CD4-positive, alpha-beta T cell treated with Interleukin-21 for 1 hour (primary cell): ENCODE results near the gene PLCL2.

Source experiments
- DNase-seq: peaks from one replicate; pipeline ENCODE4 v3.0.0-alpha.2; 2020

Gene PLCL2

DNA sequence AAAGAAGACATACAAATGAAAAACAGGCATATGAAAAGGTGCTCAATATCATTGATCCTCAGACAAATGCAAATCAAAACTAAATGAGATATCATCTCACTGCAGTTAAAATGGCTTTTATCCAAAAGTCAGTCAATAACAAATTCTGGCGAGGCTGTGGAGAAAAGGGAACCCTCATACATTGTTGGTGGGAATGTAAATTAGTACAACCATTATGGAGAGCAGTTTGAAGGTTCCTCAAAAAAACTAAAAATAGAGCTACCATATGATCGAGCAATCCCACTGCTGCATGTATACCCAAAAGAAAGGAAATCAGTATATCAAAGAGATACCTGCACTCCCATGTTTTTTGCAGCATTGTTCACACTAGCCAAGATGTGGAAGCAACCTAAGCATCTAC is 165.8 kb downstream of the PLCL2 start:
- DNase-seq = no peak

DNA sequence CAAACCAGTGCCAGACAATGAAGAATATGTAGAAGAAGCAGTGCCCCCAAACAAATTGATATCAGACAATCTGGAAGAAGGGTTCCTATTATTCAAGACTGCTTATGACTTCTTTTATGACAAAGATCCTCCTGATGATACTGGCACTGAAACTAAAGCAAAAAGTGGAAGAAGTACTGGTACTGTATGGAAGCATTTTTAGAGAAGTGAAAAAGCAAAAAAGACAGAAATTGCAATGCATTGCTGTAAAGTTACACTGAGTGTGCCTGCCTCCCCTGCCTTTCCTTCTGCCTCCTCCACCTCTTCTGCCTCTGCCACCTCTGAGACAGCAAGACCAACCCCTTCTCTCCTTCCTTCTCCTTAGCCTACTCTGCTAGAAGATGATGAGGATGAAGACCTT is 167.6 kb downstream of the PLCL2 start:
- DNase-seq = no peak

GRCh38 chr3:17054301-17054981 is 169.7 kb downstream of the PLCL2 start:
- no peak for DNase-seq

DNA sequence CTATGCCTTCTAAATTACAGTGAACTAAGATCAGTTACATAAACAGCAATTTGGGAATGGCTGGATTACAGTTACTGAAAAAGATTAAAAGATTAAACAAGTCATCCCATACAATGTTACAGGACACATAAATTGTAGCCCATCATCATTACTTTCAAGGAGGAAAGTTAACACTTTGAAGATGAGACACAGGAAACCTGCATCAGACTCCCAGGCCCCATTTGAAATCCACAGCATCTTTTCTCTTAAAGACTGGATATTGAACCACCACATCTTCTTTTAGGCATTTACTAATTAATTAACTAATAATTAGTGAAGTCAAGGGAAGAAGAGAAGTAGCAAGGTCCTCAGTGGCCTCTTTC is 170.2 kb downstream of the PLCL2 start:
- DNase-seq = no peak

DNA sequence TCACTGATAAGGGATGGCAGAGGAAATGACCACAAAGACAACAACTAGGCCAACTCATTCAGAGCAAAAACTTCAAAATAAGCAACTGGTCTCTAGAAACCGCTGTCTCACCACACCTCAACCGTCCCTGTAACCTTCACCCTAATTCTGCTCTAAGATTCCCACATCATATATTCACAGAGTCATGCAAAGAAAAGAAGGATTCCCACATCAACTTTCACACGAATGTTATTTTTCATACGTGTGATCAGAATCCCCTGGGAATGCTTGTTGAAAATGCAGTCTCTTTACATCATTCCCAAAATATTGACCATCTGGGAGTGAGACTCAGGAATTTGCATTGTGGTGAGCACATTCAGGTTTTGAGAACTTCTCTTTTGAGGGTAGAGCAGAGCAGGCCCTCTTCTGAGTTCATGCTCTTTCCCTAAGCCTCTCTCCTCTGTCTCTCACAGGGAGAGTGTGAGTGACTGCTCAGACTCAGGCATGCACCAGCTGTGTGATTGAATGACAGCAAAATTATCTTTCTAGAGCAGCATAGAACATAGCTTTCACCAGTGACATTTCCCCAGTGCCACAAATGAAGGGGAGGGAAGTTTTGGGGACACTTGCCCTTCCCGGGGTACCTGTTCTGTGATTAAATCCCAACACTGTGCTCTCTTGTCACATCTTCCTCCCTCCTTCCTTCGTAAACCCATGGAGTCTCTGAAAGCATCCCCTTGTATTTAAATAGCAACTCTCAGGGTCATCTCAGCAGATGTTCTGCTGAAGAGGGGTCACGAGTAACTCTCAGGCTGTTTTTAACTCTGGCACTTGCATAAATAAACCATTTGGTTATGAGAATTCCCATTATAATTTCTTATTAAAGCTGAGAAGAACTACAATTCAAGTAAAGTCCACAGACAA is 170.9 kb downstream of the PLCL2 start:
- no peak for DNase-seq

DNA sequence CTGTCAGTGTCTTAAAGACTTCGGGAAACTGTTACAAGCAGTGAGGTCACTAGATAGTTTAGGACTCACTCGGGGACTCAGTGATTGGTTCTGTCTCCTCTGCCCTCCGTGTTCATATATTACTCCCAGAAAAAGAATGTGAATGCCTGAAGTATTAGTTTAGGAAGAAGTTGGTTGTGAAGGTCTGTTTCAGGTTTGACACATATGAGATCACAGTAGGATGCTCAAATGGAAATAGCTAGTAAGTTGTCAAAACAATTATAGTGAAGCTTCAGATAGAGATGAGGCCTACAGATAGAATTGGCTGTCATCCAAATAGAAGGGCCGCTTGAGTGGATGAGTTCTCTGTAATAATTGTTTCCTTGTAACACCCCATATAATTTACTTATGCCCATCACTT is 172.6 kb downstream of the PLCL2 start:
- no peak for DNase-seq

DNA sequence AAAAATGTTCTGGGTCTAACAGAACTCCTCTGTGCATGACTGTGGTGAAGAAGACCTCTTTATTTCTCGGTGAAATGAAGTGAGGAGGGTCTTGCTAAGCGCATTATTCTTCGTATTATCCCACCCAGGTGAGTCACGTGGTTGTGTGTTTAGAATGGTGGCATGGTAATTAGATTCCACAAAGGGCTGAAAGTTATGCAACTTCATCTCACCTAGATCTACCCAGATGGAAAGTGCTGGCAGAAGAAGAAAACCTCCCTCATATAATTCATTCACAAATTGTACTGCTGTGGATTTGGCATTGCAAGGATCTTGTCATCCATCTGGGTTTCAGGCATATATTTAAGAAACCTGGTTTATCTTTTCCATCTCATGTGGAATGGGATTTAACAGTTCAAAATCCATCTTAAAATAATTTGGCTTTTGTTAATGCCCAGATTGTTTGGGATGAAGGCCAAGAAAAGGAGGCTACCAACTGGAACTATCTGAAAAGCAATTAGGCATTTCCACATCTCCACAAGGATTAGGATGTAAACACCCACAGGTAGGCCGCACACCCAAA is 175.3 kb downstream of the PLCL2 start:
- DNase-seq = no peak

DNA sequence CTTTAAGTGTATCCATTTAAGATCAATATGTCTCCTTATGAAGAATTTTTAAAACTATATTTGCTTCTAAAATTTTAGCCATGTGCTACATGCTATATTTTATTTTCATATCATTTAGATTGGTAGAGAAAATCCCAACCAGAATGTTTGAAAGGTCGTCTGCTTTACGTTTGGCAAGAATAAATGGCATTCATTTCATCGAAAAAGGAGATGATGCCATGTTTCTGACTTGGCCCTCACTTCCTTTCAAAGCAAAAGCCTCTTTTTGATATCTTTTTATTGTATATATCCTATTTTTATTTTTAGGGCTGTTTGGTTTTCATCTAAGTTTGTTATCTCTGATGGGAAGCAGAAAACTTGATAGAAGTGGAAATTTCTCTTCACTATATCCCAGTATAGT is 176.2 kb downstream of the PLCL2 start:
- DNase-seq = no peak

- DNase-seq = no peak
Measured at GRCh38 chr3:17062736-17063135, 178.0 kb downstream of the PLCL2 start.

DNA sequence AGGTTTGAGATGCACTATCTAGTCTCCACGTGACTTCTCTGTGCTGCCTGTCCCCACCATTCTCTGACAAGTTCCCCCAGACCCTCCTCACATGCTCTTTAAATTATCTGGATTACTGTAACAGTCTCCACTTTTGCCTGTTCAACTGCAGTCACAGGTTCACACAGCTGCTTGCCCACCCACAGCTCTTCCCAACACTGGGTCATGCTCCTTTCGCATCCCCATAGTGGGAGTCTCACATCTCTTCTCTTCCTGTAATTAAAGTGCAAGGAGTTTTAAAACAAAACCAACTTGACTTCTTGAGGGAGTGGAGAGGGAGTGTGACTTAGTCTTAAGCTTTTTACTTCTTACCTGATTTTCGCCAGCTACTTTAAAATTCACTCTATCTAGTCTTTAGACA is 178.8 kb downstream of the PLCL2 start:
- DNase-seq = no peak

GRCh38 chr3:17065315-17065714 is 180.6 kb downstream of the PLCL2 start:
- DNase-seq = no peak

GRCh38 chr3:17065881-17066280 is 181.1 kb downstream of the PLCL2 start:
- DNase-seq = no peak

- no peak for DNase-seq
Measured at GRCh38 chr3:17069754-17070153, 185.0 kb downstream of the PLCL2 start.

GRCh38 chr3:17070161-17070959 is 185.6 kb downstream of the PLCL2 start:
- DNase-seq = no peak

GRCh38 chr3:17074559-17074958 is 189.8 kb downstream of the PLCL2 start:
- DNase-seq = peak; percentile 21

DNA sequence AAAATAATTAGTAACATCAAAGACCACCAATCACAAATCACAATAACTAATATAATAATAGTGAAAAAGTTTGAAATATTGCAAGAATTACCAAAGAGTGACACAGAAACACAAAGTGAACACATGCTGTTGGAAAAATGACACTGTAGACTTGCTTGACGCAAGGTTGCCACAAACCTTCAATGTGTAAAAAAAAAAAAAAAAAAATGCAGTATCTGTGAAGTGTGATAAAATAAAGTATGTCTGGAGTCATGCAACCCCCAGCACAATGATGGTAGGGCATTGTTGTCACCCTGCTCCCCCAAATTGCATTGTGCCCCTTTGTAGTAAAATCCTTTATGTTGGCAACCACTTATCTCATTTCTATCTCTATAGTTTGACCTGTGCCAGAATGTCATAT is 190.6 kb downstream of the PLCL2 start:
- DNase-seq = no peak

- DNase-seq = no peak
Measured at GRCh38 chr3:17075907-17076306, 191.2 kb downstream of the PLCL2 start.

DNA sequence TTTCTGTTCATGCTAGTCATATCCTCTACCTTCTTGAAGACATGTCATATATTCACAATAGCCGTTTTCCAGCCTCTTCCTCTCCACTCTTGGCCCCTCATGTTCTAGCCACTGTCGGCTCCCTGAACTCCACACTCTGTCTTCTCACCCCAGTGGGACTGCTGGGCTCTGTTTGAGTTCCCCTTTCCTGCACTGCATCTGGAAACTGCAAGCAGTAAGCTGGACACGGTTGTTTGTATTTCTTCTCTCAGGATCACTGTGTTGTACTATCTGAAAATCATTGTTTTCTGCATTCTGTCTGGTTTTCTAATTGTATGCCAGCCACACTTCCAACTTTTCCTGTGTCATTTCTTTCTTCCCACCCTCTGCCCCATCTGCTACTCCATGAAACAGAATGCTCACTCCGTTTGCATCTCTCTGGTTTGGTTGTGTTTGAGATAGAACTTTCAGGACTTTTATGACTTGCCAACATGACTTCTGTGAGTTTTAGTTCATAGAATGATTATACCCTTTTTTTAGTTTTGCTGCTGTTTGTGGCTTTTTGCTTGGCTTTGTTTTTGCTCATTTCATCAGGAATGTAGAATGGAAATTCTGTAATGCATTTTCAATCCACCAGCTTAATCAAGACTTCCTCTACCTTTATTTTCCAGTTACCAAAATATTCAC is 192.3 kb downstream of the PLCL2 start:
- DNase-seq = no peak

GRCh38 chr3:17077606-17078005 is 192.9 kb downstream of the PLCL2 start:
- no peak for DNase-seq

DNA sequence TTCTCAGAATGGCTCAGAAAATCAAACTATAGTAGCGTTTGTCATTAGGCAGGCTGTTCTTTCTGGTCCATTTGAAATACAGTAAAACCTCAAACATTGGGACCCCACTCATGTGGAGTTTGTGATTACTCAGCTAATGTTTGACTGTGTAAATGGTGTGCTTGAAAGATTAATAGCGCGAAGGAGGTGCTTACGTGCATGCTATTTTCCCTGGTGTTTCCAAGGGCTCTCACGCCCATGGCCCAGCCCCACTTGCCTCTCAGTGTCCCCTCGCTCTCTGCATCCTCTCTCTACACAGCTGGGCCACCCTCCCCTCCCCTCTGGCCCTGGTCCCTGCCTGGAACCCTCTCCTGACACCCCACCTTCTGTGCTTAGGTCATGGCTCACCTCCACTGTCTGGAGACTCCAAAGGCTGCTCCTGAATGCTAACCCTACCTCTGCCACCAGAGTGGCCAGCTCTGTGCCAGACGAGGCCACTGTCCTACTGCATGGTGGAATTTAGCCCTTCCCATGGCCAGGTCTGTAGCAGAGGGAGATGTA is 194.2 kb downstream of the PLCL2 start:
- no peak for DNase-seq

GRCh38 chr3:17079933-17080332 is 195.2 kb downstream of the PLCL2 start:
- no peak for DNase-seq

DNA sequence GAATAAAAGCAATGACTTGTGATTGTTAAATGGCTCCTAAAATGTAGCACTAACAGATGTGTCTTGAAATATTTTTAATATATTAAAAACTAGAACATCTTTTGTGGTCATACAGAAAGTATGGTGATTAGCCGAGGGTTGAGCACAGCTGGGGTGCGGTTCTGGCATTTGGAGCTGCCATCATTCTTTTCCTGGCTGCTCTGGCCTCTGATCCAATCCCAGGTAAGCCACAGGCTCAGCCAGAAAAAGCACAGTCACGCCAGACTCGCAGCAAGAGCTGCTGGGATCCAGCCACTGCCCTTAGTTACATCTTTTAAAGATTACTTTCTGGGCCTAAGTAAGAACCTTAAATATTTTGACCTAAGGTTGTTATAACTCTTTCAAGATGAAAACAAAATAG is 196.8 kb downstream of the PLCL2 start:
- no peak for DNase-seq
